HepG2 (cell line): ENCODE results near the gene CNNM4. TPM values are rescaled to one million over a fixed set of nuclear protein-coding genes. Genes with fewer than 3 reads are reported as not detected.

Experiments used
- ARHGAP35 ChIP-seq: sonication (generic); formaldehyde crosslinking; IDR thresholded peaks from 2 replicates; pipeline ENCODE4 v1.9.0; 2022; ENCODE audit warnings: mild to moderate bottlenecking, inconsistent platforms, moderate library complexity, missing genetic modification reagents, borderline replicate concordance
- ATAD3A ChIP-seq: sonication (generic); formaldehyde crosslinking; IDR thresholded peaks from 2 replicates; pipeline ENCODE4 v1.4.0; 2020; ENCODE audit warnings: missing genetic modification reagents
- HMGXB4 ChIP-seq, 2 experiments: sonication (generic) in 1 of 2; formaldehyde crosslinking in 1 of 2; IDR thresholded peaks; 2 replicates each; pipeline versions ENCODE4 v1.4.0 to v1.6.1; 2018 to 2020; ENCODE audit warnings: missing genetic modification reagents in 2 of 2, borderline replicate concordance in 1 of 2, low read depth in 1 of 2, mild to moderate bottlenecking in 1 of 2, missing biosample characterization in 1 of 2
- HNRNPUL1 ChIP-seq: fragments of 200-400 bp; formaldehyde crosslinking; IDR thresholded peaks from 2 replicates; pipeline ENCODE4 v1.6.1; 2017; ENCODE audit warnings: low read depth, mild to moderate bottlenecking, low read length, moderate library complexity
- JUND ChIP-seq: sonication (generic); formaldehyde crosslinking; IDR thresholded peaks from 2 replicates; pipeline ENCODE4 v1.8.0; 2022; ENCODE audit warnings: mild to moderate bottlenecking, missing genetic modification reagents
- RFX3 ChIP-seq: IDR thresholded peaks from 2 replicates; pipeline ENCODE4 v1.6.1; 2016; ENCODE audit warnings: missing biosample characterization, missing genetic modification reagents
- SKI ChIP-seq: fragments of 450-650 bp; IDR thresholded peaks from one replicate; pipeline ENCODE4 v1.6.1; 2018; ENCODE audit warnings: mild to moderate bottlenecking; ENCODE audit not compliant: partially characterized antibody
- SMARCC2 ChIP-seq: fragments of 450-650 bp; IDR thresholded peaks from 2 replicates; pipeline ENCODE4 v1.6.1; 2017; ENCODE audit warnings: antibody characterized with exemption, mild to moderate bottlenecking
- SYNCRIP ChIP-seq: fragments of 200-400 bp; formaldehyde crosslinking; IDR thresholded peaks from 2 replicates; pipeline ENCODE4 v1.6.1; 2018; ENCODE audit warnings: mild to moderate bottlenecking, low read depth, low read length; ENCODE audit not compliant: insufficient read depth
- TOE1 ChIP-seq: sonication (generic); formaldehyde crosslinking; IDR thresholded peaks from 2 replicates; pipeline ENCODE4 v1.4.0; 2020; ENCODE audit warnings: mild to moderate bottlenecking, missing genetic modification reagents
- U2AF2 ChIP-seq: fragments of 200-400 bp; formaldehyde crosslinking; IDR thresholded peaks from 2 replicates; pipeline ENCODE4 v1.6.1; 2017; ENCODE audit warnings: low read depth, mild to moderate bottlenecking, low read length
- ZNF17 ChIP-seq: sonication (generic); formaldehyde crosslinking; IDR thresholded peaks from 2 replicates; pipeline ENCODE4 v1.5.0; 2020; ENCODE audit warnings: mild to moderate bottlenecking, missing genetic modification reagents
- polyA plus RNA-seq, 8 experiments: library from polyadenylated mRNA; depleted of rRNA in 3 of 8; stranded (reverse) in 7 of 8; unstranded in 1 of 8; fragments of >200 nt; fragmentation: Illumina TruSeq in 4 of 8; extraction: Trizol in 4 of 8; gene quantifications; 2 replicates each; pipeline versions ENCODE4 v1.2.1 to v1.2.3, GENCODE V29; 2011 to 2016; ENCODE audit warnings: low read depth in 4 of 8, missing spikeins in 1 of 8, mixed read lengths in 1 of 8; ENCODE audit not compliant: insufficient read depth in 1 of 8
- total RNA-seq, 5 experiments: library from RNA; depleted of rRNA; stranded (reverse); fragments of >200 nt; fragmentation: Illumina TruSeq; extraction: Trizol; gene quantifications; 2 replicates each; pipeline ENCODE4 v1.2.3, GENCODE V29; 2016; ENCODE audit warnings: low read depth in 1 of 5
- TF ChIP-seq, protein P1 (sequence below): sonication (generic); formaldehyde crosslinking; IDR thresholded peaks from 2 replicates; pipeline ENCODE4 v1.4.0; 2020; ENCODE audit warnings: missing genetic modification reagents, borderline replicate concordance

Gene CNNM4
- total and polyA plus RNA-seq, 2 of the 13 experiments (the other 11 are each of a cell fraction or from before 2014, with no cell fraction given): 5.9 to 8.4 TPM

- TF ChIP-seq, protein P1, sequence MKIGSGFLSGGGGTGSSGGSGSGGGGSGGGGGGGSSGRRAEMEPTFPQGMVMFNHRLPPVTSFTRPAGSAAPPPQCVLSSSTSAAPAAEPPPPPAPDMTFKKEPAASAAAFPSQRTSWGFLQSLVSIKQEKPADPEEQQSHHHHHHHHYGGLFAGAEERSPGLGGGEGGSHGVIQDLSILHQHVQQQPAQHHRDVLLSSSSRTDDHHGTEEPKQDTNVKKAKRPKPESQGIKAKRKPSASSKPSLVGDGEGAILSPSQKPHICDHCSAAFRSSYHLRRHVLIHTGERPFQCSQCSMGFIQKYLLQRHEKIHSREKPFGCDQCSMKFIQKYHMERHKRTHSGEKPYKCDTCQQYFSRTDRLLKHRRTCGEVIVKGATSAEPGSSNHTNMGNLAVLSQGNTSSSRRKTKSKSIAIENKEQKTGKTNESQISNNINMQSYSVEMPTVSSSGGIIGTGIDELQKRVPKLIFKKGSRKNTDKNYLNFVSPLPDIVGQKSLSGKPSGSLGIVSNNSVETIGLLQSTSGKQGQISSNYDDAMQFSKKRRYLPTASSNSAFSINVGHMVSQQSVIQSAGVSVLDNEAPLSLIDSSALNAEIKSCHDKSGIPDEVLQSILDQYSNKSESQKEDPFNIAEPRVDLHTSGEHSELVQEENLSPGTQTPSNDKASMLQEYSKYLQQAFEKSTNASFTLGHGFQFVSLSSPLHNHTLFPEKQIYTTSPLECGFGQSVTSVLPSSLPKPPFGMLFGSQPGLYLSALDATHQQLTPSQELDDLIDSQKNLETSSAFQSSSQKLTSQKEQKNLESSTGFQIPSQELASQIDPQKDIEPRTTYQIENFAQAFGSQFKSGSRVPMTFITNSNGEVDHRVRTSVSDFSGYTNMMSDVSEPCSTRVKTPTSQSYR (CRISPR knock-in tag): no peak
- TF ChIP-seq JUND (CRISPR knock-in tag) (no peak), ARHGAP35 (CRISPR knock-in tag) (no peak), U2AF2 (no peak), SYNCRIP (no peak), RFX3 (CRISPR knock-in tag) (no peak), HNRNPUL1 (no peak), HMGXB4 (CRISPR knock-in tag; IDR thresholded peaks at IDR 0.05; ENCODE audit: borderline replicate concordance in 1 of 2, low read depth in 1 of 2) (no peak), TOE1 (CRISPR knock-in tag) (no peak), ZNF17 (CRISPR knock-in tag) (no peak), ATAD3A (CRISPR knock-in tag) (no peak), SKI (no peak), SMARCC2 (no peak)
Observed at GRCh38 chr2:96715658-96716057, 45.0 kb upstream of the CNNM4 start (continued).
